ENCODE measurements around the gene COL8A1. TPM values are rescaled to one million over a fixed set of nuclear protein-coding genes. Genes with fewer than 3 reads are reported as not detected.

Gene COL8A1
- total RNA-seq, 1 experiment from 2014 or later, result 0.07 TPM

GRCh38 chr3:99795573-99795972, 157.2 kb downstream of the COL8A1 start:
- H4K20me1 ChIP-seq (ENCODE audit: insufficient read depth), result no peaks in the 10 kb centered on the region
- ChIA-PET CTCF (no interaction called here), POLR2A (no interaction called here), RAD21 (ENCODE audit: low non-redundant PET in 1 of 2, low total read pairs in 2 of 2, uncharacterized antibody in 2 of 2, unreplicated experiment in 2 of 2) (no interaction called here)
- no peaks in the 10 kb centered on the region for H3K4me1 ChIP-seq (ENCODE audit: control insufficient read depth in 1 of 2, insufficient read depth in 2 of 2, low read length in 2 of 2)
- no peak overlapping the region for H3K4me3 ChIP-seq (replicated peaks in 1 of 2; ENCODE audit: low read depth in 1 of 2, low read length in 2 of 2)
- intact Hi-C loops (cut with micrococcal nuclease), result no loop called here
- H3K27ac ChIP-seq (ENCODE audit: low read depth, low read length), result no peak overlapping the region
- TF ChIP-seq CBX3 (IDR thresholded peaks at IDR 0.05; ENCODE audit: low read depth) (no peak), JUND (IDR thresholded peaks at IDR 0.05) (no peak), SP1 (IDR thresholded peaks at IDR 0.05; ENCODE audit: low read depth) (no peak), ATF3 (IDR thresholded peaks at IDR 0.05) (no peak), MAX (IDR thresholded peaks at IDR 0.05) (no peak), CEBPB (IDR thresholded peaks at IDR 0.05; ENCODE audit: low read depth) (no peak), EZH2phosphoT487 (IDR thresholded peaks at IDR 0.05; ENCODE audit: borderline replicate concordance) (no peak), EGR1 (IDR thresholded peaks at IDR 0.05; ENCODE audit: low read depth) (no peak), POLR2A (IDR thresholded peaks at IDR 0.05; ENCODE audit: borderline replicate concordance, extremely low read depth, insufficient read depth, insufficient read length) (no peak), ZBTB33 (IDR thresholded peaks at IDR 0.05; ENCODE audit: extremely low read depth, insufficient replicate concordance, low read length) (no peak)
- no peaks in the 10 kb centered on the region for H3K79me2 ChIP-seq (ENCODE audit: insufficient read depth, low read length)
- ATAC-seq (no peak), DNase-seq (ENCODE audit: low read depth, low spot score) (no peak)
- H2AFZ ChIP-seq (ENCODE audit: low read depth, low read length, poor library complexity, severe bottlenecking), result no peak overlapping the region
- no peaks in the 10 kb centered on the region for H3K9me3 ChIP-seq (ENCODE audit: control insufficient read depth in 1 of 2, insufficient read depth in 1 of 2, low read depth in 1 of 2, low read length in 2 of 2)
- no peak overlapping the region for H3K4me2 ChIP-seq (ENCODE audit: low read length)
- no peak overlapping the region for H3K9ac ChIP-seq (ENCODE audit: low read length)
- H3K36me3 ChIP-seq (ENCODE audit: control insufficient read depth in 1 of 2, insufficient read depth in 2 of 2, low read length in 2 of 2), result no peaks in the 10 kb centered on the region
- H3K9me2 ChIP-seq (ENCODE audit: insufficient read depth), result no peaks in the 10 kb centered on the region
- peaks cover 4% of the 10 kb centered on the region; the same call in 1 of the 2 replicates for H3K27me3 ChIP-seq (ENCODE audit: insufficient read depth, low read length)
- no TSS peak for BruUV-seq (replicated peaks)

All from HCT116 (cell line).